HG02938 (cell line): ENCODE results near the gene UBE2J1.
"Not testable (repeated sequence)": the region's sequence is repeated elsewhere in the genome, so short reads cannot be mapped to it uniquely, and the experiment has no call there.

Source experiments
- ATAC-seq: cut with Tn5 transposase; IDR thresholded peaks from one replicate; pipeline ENCODE4 v1.9.1; 2021; ENCODE audit warnings: mild to moderate bottlenecking, moderate library complexity; ENCODE audit not compliant: unreplicated experiment

The UBE2J1 gene

GRCh38 chr6:89352278-89353117 lies at the start of gene UBE2J1:
TSS of gene UBE2J1 (minus strand) at chr6:89352722. CDS start at chr6:89352569, 153 bp downstream.
- ATAC-seq: peak; percentile 34

DNA sequence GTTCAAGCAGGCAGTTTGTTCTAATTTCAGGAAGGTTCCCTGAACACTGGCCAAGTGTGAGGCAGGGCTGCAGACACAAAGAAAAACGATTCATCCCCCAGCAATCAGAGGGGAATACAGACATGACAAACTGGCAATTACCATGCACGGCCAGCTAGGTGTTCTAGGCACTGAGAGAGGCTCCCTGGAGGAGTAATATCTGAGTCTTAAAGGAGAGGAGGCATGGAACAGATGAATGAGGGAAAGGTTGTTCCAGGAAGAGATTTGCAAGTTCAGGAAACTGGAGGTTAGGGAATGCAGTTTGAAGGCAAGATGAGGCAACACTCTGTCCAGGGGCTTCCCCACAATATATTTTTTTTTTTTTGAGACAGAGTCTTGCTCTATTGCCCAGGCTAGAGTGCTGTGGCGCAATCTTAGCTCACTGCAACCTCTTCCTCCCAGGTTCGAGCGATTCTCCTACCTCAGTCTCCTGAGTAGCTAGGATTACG lies 48.4 kb upstream of the UBE2J1 start:
- no peak for ATAC-seq

GRCh38 chr6:89400050-89400449 lies 47.5 kb upstream of the UBE2J1 start:
- ATAC-seq: no peak

- ATAC-seq: no peak
Measured at GRCh38 chr6:89398762-89399525, 46.4 kb upstream of the UBE2J1 start.

DNA sequence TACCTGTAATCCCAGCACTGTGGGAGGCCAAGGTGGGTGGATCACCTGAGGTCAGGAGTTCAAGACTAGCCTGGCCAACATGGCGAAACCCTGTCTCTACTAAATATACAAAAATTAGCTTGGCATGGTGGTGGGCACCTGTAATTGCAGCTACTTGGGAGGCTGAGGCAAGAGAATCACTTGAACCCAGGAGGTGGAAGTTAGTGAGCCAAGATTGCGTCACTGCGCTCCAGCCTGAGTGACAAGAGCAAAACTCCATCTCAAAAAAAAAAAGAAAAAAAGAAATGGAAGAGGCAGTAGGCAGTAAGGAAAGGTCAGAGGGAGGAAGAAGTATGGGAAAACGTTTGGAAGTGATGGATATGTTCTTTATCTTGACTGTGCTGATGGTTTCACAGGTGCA lies 45.4 kb upstream of the UBE2J1 start:
- not testable (repeated sequence) for ATAC-seq

- no peak for ATAC-seq
Measured at GRCh38 chr6:89393659-89394058, 41.1 kb upstream of the UBE2J1 start.

GRCh38 chr6:89392823-89393222 lies 40.3 kb upstream of the UBE2J1 start:
- no peak for ATAC-seq

- no peak for ATAC-seq
Measured at GRCh38 chr6:89388846-89389245, 36.3 kb upstream of the UBE2J1 start.

DNA sequence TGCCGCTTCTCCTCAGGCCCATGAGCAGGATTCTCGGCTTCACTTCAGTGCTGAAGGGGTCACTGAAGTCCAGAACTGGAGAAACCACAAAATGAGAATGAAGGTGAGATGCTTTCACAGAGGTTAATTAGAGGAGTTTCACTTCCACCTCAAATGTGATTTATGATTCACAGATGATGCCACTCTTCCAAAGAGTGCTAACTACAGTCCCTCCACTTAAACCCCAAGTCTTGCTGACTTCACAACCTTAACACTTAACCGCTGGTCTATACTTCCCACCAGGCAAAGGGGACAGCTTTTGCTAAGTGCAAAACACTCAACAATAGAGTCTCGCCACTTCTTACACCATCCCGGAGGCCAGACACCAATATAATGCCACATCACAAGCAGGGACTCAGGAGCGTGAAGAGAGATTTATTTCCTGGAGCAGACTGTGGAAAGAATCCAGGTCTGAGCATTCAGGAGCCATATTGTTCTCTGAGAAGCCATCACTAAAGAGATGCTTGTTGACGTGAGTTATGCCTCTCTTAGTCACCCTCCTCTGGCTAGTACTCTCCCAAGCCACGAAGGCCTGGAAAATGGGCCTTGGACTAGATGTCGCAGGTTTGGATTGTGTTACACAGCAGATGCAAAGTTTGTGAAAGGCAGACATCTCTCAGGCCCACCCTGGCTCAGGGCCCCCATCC lies 35.1 kb upstream of the UBE2J1 start:
- peak; percentile 97 for ATAC-seq

DNA sequence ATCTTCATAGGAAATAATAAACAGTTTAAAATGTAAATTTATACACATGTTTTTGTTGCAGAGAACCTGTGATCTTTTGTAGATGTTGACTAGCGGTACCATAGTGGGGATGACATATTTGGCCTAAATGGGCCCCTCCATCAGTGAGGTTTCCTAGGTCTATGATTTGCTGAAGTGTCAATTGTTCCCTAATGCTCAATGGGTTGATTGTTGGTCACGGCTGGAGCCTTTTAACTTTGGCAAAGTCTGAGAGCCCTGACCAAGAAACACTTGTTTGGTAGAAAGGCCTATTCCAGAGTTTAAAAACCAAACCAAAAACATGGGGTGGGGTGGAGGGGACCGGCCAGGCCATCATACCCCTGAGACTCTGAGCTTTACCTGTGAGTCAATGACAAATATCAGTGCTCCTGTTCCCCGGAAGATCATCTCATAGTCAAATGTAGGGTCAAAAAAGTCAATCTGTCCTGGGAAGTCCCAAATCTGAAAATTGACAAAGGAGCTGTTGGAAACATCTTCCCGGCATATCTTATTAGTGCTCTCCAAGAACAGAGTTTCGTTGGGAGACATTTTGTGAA lies 34.5 kb upstream of the UBE2J1 start:
- peak; percentile 23 for ATAC-seq

DNA sequence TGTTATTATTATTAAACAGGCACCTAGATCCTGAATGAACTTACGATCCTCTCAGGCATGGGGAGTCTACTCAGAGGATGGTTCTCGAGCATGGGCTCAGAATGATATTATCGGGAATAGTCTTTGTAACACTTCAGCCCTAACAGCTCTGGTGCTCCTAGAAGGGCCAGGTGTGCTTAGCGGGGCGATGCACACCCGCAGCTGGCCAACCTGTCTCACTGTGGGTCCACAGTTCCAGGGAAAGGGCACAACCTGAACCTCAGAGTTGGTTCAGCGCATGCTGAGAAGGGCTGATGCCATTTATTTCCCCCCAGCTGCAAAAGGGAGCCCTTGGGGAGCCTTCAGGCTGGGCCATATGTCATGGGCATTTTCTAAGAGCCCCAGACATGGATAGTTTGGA lies 33.3 kb upstream of the UBE2J1 start:
- ATAC-seq: no peak

DNA sequence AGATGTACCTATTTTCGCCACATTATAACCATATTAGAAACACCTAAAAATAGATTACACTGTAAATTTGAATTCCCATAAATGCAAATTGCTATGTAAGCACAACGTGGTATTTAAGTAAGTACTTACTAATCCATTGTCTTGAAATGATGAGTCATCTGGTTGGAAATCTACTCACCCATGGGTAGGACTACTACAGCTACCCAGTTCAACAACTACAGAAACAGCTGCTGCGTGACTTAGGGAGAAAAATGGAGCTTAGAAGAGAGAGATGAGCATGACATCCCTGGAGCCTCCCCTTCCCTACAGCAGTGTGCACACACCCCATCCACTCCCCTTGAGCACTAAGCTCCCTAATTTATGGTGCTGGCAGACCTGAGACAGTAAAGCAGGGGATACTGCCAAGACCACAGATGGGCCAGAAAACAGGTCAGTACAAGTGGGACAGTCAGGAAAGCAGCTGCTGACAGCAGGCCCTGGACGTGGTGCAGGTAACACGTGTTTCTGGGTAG lies 32.7 kb upstream of the UBE2J1 start:
- ATAC-seq: no peak

GRCh38 chr6:89381031-89381430 lies 28.5 kb upstream of the UBE2J1 start:
- ATAC-seq: no peak

GRCh38 chr6:89379281-89379680 lies 26.8 kb upstream of the UBE2J1 start:
- no peak for ATAC-seq

GRCh38 chr6:89378628-89379027 lies 26.1 kb upstream of the UBE2J1 start:
- ATAC-seq: no peak

DNA sequence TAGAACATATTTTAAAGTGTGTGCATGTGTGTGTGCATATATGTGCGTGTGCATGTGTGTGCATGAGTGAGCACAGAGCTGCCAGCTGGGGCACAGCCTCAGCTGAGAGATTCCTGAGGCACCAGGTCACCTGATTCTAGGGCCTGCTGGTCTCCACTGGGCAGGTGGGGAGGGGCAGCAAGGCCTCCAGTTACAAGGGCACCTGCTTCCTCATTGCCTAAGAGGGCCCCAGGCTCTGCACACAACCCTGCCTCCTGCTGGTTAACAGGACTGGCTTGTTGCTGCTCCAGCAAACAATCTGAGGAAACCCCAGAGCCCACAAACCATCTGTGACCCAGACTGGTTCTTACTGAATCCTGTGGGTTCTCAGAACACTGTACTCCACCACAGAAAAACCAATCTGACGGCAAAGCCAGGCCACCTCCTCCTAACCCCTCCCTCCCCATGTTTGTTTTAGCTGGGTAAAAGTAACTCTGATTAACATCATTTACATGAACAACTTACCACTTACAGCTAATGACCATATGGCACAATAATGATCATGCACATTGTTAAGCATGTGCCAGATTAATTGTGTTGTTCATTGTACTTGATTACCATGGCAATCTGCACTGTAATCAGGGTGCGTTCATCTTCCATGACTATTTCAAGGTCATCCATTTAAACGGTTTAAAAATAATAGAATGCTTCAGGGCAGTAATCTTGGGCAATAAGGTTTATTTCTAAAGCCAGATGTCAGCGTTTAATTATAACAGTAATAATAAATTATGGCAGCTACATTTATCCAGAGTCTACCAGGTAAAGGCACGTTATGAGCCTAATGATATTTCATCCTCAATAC lies 23.1 kb upstream of the UBE2J1 start:
- peak; percentile 88 for ATAC-seq

- ATAC-seq: peak; percentile 29
Measured at GRCh38 chr6:89372506-89372901, 20.0 kb upstream of the UBE2J1 start.

DNA sequence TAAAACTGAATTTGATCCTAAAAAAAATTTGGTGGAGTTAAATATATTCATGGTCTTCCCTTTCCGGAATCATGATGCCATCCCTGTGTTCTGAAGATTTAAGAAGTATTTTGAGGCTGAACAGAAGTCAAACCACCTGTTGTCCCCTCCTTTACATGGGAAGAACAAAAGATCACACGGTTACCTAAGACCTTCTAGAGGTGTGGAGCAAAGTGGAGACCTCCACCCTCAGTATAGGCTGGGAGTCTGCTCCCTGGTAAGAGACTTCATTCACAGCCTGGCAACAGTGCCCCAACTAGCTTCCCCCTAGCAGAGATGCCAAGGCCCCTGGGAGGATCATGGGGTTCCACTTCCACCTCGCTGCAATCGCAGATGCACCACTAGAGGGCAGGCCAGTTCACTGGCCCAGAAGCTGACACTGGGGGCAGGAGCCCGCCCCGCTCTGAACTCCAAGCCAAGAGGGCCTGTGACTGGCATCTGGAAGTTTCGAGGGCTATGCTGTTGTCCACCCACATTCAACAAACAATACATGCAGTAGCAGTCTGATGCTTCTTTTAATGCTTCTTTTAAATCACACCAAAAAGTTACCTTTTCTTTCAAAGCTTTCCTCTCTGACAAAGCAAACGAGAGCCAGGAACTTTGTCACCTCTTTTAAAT lies 19.5 kb upstream of the UBE2J1 start:
- ATAC-seq: peak; percentile 58

DNA sequence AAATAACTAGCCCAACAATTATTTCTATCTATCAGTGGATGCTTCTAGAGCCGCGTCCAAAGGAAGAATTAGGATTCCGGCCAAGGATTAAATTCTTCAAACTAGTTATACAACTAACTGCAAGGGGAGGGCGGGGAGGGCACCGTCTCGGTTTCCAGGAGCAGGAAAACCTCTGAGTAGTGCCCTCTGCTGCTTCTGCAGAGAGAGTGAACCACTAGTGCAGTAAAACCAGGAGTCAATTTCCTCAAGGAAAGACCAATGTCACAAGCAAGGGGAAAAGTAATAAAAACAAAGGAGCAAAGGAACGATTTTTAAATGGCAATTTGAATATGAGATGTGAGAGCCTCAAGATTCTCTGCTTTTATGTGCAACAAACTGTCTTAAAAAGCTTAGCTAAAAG lies 16.5 kb upstream of the UBE2J1 start:
- ATAC-seq: no peak
